ENCODE results near the gene ZNF541. TPM values are rescaled to one million over a fixed set of nuclear protein-coding genes. Genes with fewer than 3 reads are reported as not detected.

ZNF541 gene
- total RNA-seq, 1 donor from 2014 or later, result not detected

DNA sequence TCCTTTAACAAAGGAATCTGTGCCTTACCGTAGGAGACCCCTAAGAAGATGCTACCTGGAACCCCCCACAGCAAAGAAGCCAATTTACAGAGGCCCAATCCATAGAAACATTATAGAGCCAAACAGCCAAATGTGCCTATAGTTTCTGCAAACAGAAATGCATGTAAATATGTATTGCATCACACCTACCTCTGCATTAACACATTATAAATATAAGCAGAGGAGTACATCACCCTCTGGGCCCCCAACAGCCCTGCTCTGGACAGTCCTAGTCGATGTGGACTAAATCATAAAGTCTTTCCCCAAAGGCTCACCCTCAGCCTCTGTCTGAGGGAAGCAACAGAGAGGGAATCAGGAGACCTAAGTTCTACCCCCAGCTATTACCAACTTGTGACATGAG, 25.7 kb downstream of the ZNF541 start:
- Mint-ChIP-seq H3K27ac (ENCODE audit: unreplicated experiment) (no peak overlapping the region), H3K4me1 (ENCODE audit: unreplicated experiment) (no peaks in the 10 kb centered on the region), H3K27me3 (ENCODE audit: unreplicated experiment) (peaks cover 1% of the 10 kb centered on the region), H3K36me3 (ENCODE audit: low read depth, unreplicated experiment) (no peaks in the 10 kb centered on the region), H3K4me3 (ENCODE audit: unreplicated experiment) (no peak overlapping the region), H3K9me3 (ENCODE audit: unreplicated experiment) (no peaks in the 10 kb centered on the region)
- DNase-seq (ENCODE audit: low spot score), result no peak
- TF ChIP-seq CTCF (IDR thresholded peaks at IDR 0.05; ENCODE audit: unreplicated experiment), result no peak

- no peak overlapping the region for H3K4me3 Mint-ChIP-seq (ENCODE audit: unreplicated experiment)
- no peak for DNase-seq (ENCODE audit: low spot score)
- H3K27ac Mint-ChIP-seq (ENCODE audit: unreplicated experiment), result no peak overlapping the region
- H3K36me3 Mint-ChIP-seq (ENCODE audit: low read depth, unreplicated experiment), result no peaks in the 10 kb centered on the region
- H3K27me3 Mint-ChIP-seq (ENCODE audit: unreplicated experiment), result peaks cover 1% of the 10 kb centered on the region
- no peak for TF ChIP-seq CTCF (IDR thresholded peaks at IDR 0.05; ENCODE audit: unreplicated experiment)
- no peaks in the 10 kb centered on the region for H3K9me3 Mint-ChIP-seq (ENCODE audit: unreplicated experiment)
- H3K4me1 Mint-ChIP-seq (ENCODE audit: unreplicated experiment), result no peaks in the 10 kb centered on the region
These were observed 27.6 kb downstream of the ZNF541 start for GRCh38 chr19:47545061-47545948.

DNA sequence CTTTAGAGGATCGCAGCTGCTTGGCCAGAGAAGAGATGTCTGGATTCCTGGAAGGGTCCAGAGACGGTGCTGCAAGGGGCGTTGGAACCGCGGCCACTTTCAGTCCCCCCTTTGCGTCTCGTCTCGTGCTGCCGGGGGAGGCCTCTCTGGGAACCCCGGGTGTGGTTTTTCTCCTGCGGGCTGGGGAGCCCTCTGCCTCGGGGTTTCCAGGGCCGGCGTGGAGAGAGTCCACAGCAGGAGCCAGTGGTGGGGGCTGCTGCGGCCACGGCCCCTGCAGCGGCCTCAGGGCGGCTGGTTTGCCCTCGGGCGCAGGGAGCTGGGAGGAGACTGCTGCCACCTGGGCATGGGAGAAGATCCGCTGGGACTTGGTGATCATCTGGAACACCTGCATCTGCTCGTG, 28.5 kb downstream of the ZNF541 start:
- Mint-ChIP-seq H3K27ac (ENCODE audit: unreplicated experiment) (no peak overlapping the region), H3K27me3 (ENCODE audit: unreplicated experiment) (peaks cover 1% of the 10 kb centered on the region), H3K4me3 (ENCODE audit: unreplicated experiment) (no peak overlapping the region), H3K4me1 (ENCODE audit: unreplicated experiment) (no peaks in the 10 kb centered on the region), H3K36me3 (ENCODE audit: low read depth, unreplicated experiment) (no peaks in the 10 kb centered on the region), H3K9me3 (ENCODE audit: unreplicated experiment) (no peaks in the 10 kb centered on the region)
- no peak for TF ChIP-seq CTCF (IDR thresholded peaks at IDR 0.05; ENCODE audit: unreplicated experiment)
- DNase-seq (ENCODE audit: low spot score), result no peak

DNA sequence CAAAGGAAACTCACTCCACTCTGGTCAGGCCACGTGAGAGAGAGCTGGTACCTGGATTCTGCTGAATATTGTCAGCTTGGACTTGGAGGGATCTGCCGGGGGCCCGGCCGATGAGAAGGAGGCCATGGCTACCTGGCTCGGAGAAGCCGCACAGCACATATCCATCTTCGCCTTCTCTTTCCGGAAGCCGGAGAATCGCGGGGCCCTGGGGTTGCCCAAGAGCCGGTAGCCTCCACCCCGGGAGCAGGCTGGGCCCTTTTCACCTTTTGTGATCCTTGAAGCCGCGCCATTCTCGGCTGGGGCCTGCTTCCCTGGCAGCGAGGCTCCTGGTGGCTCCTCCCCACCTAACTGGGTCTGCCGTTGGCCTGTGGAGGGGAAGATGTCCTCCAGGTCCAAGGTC, 28.9 kb downstream of the ZNF541 start:
- TF ChIP-seq CTCF (IDR thresholded peaks at IDR 0.05; ENCODE audit: unreplicated experiment), result no peak
- no peak overlapping the region for H3K4me3 Mint-ChIP-seq (ENCODE audit: unreplicated experiment)
- no peak overlapping the region for H3K27ac Mint-ChIP-seq (ENCODE audit: unreplicated experiment)
- no peak for DNase-seq (ENCODE audit: low spot score)
- H3K27me3 Mint-ChIP-seq (ENCODE audit: unreplicated experiment), result peaks cover 1% of the 10 kb centered on the region
- H3K36me3 Mint-ChIP-seq (ENCODE audit: low read depth, unreplicated experiment), result no peaks in the 10 kb centered on the region
- no peaks in the 10 kb centered on the region for H3K4me1 Mint-ChIP-seq (ENCODE audit: unreplicated experiment)
- H3K9me3 Mint-ChIP-seq (ENCODE audit: unreplicated experiment), result no peaks in the 10 kb centered on the region

DNA sequence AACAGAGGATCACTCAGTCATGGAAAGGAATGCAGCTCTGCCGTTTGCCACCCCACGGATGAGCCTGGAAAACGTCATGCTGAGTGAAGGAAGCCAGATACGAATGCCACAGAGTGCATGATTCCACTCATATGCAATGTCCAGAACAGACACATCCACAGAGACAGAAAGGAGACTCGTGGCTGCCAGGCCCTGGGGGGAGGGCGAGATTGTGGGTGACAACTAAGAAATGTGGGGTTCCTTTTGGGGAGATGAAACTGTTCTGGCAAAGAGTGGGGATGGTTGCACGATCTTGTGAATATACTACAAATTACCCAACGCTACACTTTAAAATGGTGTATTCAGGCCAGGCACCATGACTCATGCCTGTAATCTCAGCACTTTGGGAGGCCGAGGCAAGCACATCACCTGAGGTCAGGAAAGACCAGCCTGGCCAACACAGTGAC, 30.9 kb downstream of the ZNF541 start:
- H3K36me3 Mint-ChIP-seq (ENCODE audit: low read depth, unreplicated experiment), result no peaks in the 10 kb centered on the region
- peaks cover 3% of the 10 kb centered on the region for H3K27me3 Mint-ChIP-seq (ENCODE audit: unreplicated experiment)
- no peak for TF ChIP-seq CTCF (IDR thresholded peaks at IDR 0.05; ENCODE audit: unreplicated experiment)
- H3K27ac Mint-ChIP-seq (ENCODE audit: unreplicated experiment), result no peak overlapping the region
- no peaks in the 10 kb centered on the region for H3K9me3 Mint-ChIP-seq (ENCODE audit: unreplicated experiment)
- DNase-seq (ENCODE audit: low spot score), result no peak
- H3K4me3 Mint-ChIP-seq (ENCODE audit: unreplicated experiment), result no peak overlapping the region
- H3K4me1 Mint-ChIP-seq (ENCODE audit: unreplicated experiment), result peaks cover 7% of the 10 kb centered on the region
